Measurements from ENCODE around the gene XRCC6.
"Not testable (repeated sequence)": the region's sequence is repeated elsewhere in the genome, so short reads cannot be mapped to it uniquely, and the experiment has no call there.

The XRCC6 gene

GRCh38 chr22:41683052-41683451 is 62.0 kb downstream of the XRCC6 start:
- no peak for DNase-seq (ENCODE audit: extremely low read depth in 1 of 2, low read depth in 1 of 2)

GRCh38 chr22:41683616-41684015 is 62.5 kb downstream of the XRCC6 start:
- no peak for DNase-seq (ENCODE audit: extremely low read depth in 1 of 2, low read depth in 1 of 2)

- no peak for DNase-seq (ENCODE audit: extremely low read depth in 1 of 2, low read depth in 1 of 2)
Observed at GRCh38 chr22:41684194-41684593, 63.1 kb downstream of the XRCC6 start.

- not testable (repeated sequence) for DNase-seq (ENCODE audit: extremely low read depth in 1 of 2, low read depth in 1 of 2)
Observed at GRCh38 chr22:41686890-41687289, 65.8 kb downstream of the XRCC6 start.

GRCh38 chr22:41687901-41688364 is 66.8 kb downstream of the XRCC6 start:
- no peak for DNase-seq (ENCODE audit: extremely low read depth in 1 of 2, low read depth in 1 of 2)

GRCh38 chr22:41688365-41689211 is 67.5 kb downstream of the XRCC6 start, which contains the start of gene SNU13:
TSS of gene SNU13 (minus strand) at chr22:41688867. CDS start at chr22:41688796, 71 bp downstream.
- peak; percentile 84 to 86 for DNase-seq (ENCODE audit: extremely low read depth in 1 of 2, low read depth in 1 of 2)

- DNase-seq (ENCODE audit: extremely low read depth in 1 of 2, low read depth in 1 of 2): no peak
Observed at GRCh38 chr22:41690476-41690875, 69.4 kb downstream of the XRCC6 start.

- no peak for DNase-seq (ENCODE audit: extremely low read depth in 1 of 2, low read depth in 1 of 2)
Observed at GRCh38 chr22:41695211-41695610, 74.1 kb downstream of the XRCC6 start.

GRCh38 chr22:41696703-41697102 is 75.6 kb downstream of the XRCC6 start:
- no peak for DNase-seq (ENCODE audit: extremely low read depth in 1 of 2, low read depth in 1 of 2)

GRCh38 chr22:41697126-41697775 is 76.2 kb downstream of the XRCC6 start:
- peak; percentile 65 to 86 for DNase-seq (ENCODE audit: extremely low read depth in 1 of 2, low read depth in 1 of 2)

- DNase-seq (ENCODE audit: extremely low read depth in 1 of 2, low read depth in 1 of 2): peak; percentile 80 to 86
Observed at GRCh38 chr22:41699264-41700107, 78.4 kb downstream of the XRCC6 start, which contains the start of gene MEI1. TSS of gene MEI1 (plus strand) at chr22:41699503. CDS start at chr22:41699539, 36 bp downstream.

GRCh38 chr22:41700108-41700364 is 78.9 kb downstream of the XRCC6 start:
- DNase-seq (ENCODE audit: extremely low read depth in 1 of 2, low read depth in 1 of 2): no peak

GRCh38 chr22:41702763-41703162 is 81.7 kb downstream of the XRCC6 start:
- DNase-seq (ENCODE audit: extremely low read depth in 1 of 2, low read depth in 1 of 2): no peak

- DNase-seq (ENCODE audit: extremely low read depth in 1 of 2, low read depth in 1 of 2): no peak
Observed at GRCh38 chr22:41709341-41709740, 88.2 kb downstream of the XRCC6 start.

- no peak for DNase-seq (ENCODE audit: extremely low read depth in 1 of 2, low read depth in 1 of 2)
Observed at GRCh38 chr22:41713004-41713403, 91.9 kb downstream of the XRCC6 start.

Data from stimulated activated CD8-positive, alpha-beta memory T cell treated with anti-CD3 and anti-CD28 coated beads, Interleukin-7, amount 100 ng/mL, for 48 hours (primary cell).